ENCODE data around the gene RNFT2.

Gene RNFT2

GRCh38 chr12:116890330-116890729 lies 152.2 kb downstream of the RNFT2 start (continued):
- TF ChIP-seq, protein P1, sequence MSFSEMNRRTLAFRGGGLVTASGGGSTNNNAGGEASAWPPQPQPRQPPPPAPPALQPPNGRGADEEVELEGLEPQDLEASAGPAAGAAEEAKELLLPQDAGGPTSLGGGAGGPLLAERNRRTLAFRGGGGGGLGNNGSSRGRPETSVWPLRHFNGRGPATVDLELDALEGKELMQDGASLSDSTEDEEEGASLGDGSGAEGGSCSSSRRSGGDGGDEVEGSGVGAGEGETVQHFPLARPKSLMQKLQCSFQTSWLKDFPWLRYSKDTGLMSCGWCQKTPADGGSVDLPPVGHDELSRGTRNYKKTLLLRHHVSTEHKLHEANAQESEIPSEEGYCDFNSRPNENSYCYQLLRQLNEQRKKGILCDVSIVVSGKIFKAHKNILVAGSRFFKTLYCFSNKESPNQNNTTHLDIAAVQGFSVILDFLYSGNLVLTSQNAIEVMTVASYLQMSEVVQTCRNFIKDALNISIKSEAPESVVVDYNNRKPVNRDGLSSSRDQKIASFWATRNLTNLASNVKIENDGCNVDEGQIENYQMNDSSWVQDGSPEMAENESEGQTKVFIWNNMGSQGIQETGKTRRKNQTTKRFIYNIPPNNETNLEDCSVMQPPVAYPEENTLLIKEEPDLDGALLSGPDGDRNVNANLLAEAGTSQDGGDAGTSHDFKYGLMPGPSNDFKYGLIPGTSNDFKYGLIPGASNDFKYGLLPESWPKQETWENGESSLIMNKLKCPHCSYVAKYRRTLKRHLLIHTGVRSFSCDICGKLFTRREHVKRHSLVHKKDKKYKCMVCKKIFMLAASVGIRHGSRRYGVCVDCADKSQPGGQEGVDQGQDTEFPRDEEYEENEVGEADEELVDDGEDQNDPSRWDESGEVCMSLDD (tag by site-specific recombination; IDR thresholded peaks at IDR 0.05): no peak

DNA sequence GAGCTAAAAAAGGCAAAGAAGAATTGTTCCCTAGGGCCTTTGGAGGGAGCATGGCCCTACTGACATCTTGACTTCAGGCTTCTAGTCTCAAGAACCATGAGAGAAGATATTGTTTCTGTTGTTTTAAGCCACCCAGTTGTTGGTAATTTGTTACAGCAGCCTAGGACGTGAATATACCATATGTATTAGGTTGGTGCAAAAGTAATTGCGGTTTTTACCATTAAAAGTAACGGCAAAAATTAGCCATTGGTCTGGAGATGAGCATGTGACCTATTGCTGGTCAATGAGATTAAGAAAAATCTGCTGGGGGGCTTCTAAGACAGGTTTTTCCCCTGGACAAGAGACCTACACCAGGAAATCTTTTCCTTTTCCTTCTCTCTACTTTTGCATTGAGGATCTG lies 152.9 kb downstream of the RNFT2 start:
- POLR2A ChIA-PET: no interaction called here
- no peaks in the 10 kb centered on the region for H3K36me3 ChIP-seq (ENCODE audit: control insufficient read depth in 2 of 2, insufficient read depth in 1 of 2, low read length in 2 of 2)
- CTCF ChIA-PET: no interaction called here

More for the DNA sequence above, 152.9 kb downstream of the RNFT2 start:
- H3K4me3 ChIP-seq (ENCODE audit: low read depth, low read length): no peak overlapping the region
- no peaks in the 10 kb centered on the region for H3K9me3 ChIP-seq (ENCODE audit: control insufficient read depth, insufficient read depth, low read depth, low read length)
- no peaks in the 10 kb centered on the region for H3K4me1 ChIP-seq (ENCODE audit: control insufficient read depth, insufficient read depth, low read length)
- TF ChIP-seq ZNF837 (tag by site-specific recombination; IDR thresholded peaks at IDR 0.05) (no peak), ZNF624 (tag by site-specific recombination; IDR thresholded peaks at IDR 0.05) (no peak), ZNF112 (tag by site-specific recombination; IDR thresholded peaks at IDR 0.05) (no peak), ZIC2 (tag by site-specific recombination; IDR thresholded peaks at IDR 0.05) (no peak), SETDB1 (IDR thresholded peaks at IDR 0.05; ENCODE audit: insufficient read length, low read length) (no peak), ZNF830 (tag by site-specific recombination; IDR thresholded peaks at IDR 0.05; ENCODE audit: low read depth) (no peak), ZNF23 (tag by site-specific recombination; IDR thresholded peaks at IDR 0.05; ENCODE audit: borderline replicate concordance) (no peak), ZBTB48 (tag by site-specific recombination; IDR thresholded peaks at IDR 0.05) (no peak), ZNF19 (tag by site-specific recombination; IDR thresholded peaks at IDR 0.05; ENCODE audit: low read depth) (no peak), GLIS1 (tag by site-specific recombination; IDR thresholded peaks at IDR 0.05) (no peak), ZNF114 (tag by site-specific recombination; IDR thresholded peaks at IDR 0.05) (no peak), ZNF521 (tag by site-specific recombination; IDR thresholded peaks at IDR 0.05) (no peak), KLF8 (tag by site-specific recombination; IDR thresholded peaks at IDR 0.05) (no peak), ZNF239 (tag by site-specific recombination; IDR thresholded peaks at IDR 0.05) (no peak), ZNF670 (tag by site-specific recombination; IDR thresholded peaks at IDR 0.05; ENCODE audit: low read depth) (no peak), ZNF433 (tag by site-specific recombination; IDR thresholded peaks at IDR 0.05; ENCODE audit: low read depth) (no peak), PRDM6 (tag by site-specific recombination; IDR thresholded peaks at IDR 0.05) (no peak)
- TF ChIP-seq, protein P2, sequence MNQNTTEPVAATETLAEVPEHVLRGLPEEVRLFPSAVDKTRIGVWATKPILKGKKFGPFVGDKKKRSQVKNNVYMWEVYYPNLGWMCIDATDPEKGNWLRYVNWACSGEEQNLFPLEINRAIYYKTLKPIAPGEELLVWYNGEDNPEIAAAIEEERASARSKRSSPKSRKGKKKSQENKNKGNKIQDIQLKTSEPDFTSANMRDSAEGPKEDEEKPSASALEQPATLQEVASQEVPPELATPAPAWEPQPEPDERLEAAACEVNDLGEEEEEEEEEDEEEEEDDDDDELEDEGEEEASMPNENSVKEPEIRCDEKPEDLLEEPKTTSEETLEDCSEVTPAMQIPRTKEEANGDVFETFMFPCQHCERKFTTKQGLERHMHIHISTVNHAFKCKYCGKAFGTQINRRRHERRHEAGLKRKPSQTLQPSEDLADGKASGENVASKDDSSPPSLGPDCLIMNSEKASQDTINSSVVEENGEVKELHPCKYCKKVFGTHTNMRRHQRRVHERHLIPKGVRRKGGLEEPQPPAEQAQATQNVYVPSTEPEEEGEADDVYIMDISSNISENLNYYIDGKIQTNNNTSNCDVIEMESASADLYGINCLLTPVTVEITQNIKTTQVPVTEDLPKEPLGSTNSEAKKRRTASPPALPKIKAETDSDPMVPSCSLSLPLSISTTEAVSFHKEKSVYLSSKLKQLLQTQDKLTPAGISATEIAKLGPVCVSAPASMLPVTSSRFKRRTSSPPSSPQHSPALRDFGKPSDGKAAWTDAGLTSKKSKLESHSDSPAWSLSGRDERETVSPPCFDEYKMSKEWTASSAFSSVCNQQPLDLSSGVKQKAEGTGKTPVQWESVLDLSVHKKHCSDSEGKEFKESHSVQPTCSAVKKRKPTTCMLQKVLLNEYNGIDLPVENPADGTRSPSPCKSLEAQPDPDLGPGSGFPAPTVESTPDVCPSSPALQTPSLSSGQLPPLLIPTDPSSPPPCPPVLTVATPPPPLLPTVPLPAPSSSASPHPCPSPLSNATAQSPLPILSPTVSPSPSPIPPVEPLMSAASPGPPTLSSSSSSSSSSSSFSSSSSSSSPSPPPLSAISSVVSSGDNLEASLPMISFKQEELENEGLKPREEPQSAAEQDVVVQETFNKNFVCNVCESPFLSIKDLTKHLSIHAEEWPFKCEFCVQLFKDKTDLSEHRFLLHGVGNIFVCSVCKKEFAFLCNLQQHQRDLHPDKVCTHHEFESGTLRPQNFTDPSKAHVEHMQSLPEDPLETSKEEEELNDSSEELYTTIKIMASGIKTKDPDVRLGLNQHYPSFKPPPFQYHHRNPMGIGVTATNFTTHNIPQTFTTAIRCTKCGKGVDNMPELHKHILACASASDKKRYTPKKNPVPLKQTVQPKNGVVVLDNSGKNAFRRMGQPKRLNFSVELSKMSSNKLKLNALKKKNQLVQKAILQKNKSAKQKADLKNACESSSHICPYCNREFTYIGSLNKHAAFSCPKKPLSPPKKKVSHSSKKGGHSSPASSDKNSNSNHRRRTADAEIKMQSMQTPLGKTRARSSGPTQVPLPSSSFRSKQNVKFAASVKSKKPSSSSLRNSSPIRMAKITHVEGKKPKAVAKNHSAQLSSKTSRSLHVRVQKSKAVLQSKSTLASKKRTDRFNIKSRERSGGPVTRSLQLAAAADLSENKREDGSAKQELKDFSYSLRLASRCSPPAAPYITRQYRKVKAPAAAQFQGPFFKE (tag by site-specific recombination; IDR thresholded peaks at IDR 0.05; ENCODE audit: borderline replicate concordance): no peak
- no peak overlapping the region for H3K27ac ChIP-seq (ENCODE audit: extremely low read depth, low read depth, low read length)
